Body of pancreas (tissue), 4 donors: ENCODE results near the gene CEMIP2.

Experiments used
- CTCF ChIP-seq, 7 experiments: fragments of 450-650 bp in 4 of 7; fragments of 200-600 bp in 3 of 7; sonication (generic) in 3 of 7; IDR thresholded peaks; one replicate each; pipeline ENCODE4 v1.5.1; 2016 to 2019; ENCODE audit warnings: antibody characterized with exemption in 7 of 7
- POLR2A ChIP-seq, 3 donors: fragments of 450-650 bp; IDR thresholded peaks; one replicate each; pipeline ENCODE4 v1.6.1; 2016; ENCODE audit warnings: antibody characterized with exemption in 3 of 3, mild to moderate bottlenecking in 2 of 3

- TF ChIP-seq CTCF (IDR thresholded peaks at IDR 0.05) = no peak
- TF ChIP-seq POLR2A (IDR thresholded peaks at IDR 0.05) = no peak
These were observed 23.4 kb downstream of the CEMIP2 start for GRCh38 chr9:71744754-71745521.
